ENCODE results near the gene SYNGR4.
"Not testable (repeated sequence)": the region's sequence is repeated elsewhere in the genome, so short reads cannot be mapped to it uniquely, and the experiment has no call there.

SYNGR4 gene
- 0 to 0.20 reads per million in 2 donors for total RNA-seq

- DNase-seq, result peak; percentile 93 to 100 (median 99)
These were observed at the start of gene SYNGR4, which contains the start of gene TMEM143 for GRCh38 chr19:48363810-48364597. TSS of gene SYNGR4 (plus strand) at chr19:48364367. CDS start at chr19:48365843, 1,476 bp downstream. TSS of gene TMEM143 (minus strand) at chr19:48363940. CDS start at chr19:48363920, 20 bp downstream.

- DNase-seq, result no peak
These were observed 48.5 kb upstream of the SYNGR4 start for GRCh38 chr19:48315712-48316111.

GRCh38 chr19:48317708-48317960 is 46.5 kb upstream of the SYNGR4 start:
- not testable (repeated sequence) for DNase-seq

GRCh38 chr19:48318286-48318987 is 45.7 kb upstream of the SYNGR4 start:
- no peak for DNase-seq

- peak; percentile 57 to 70 (median 60) for DNase-seq
These were observed 44.3 kb upstream of the SYNGR4 start for GRCh38 chr19:48319647-48320541.

GRCh38 chr19:48321372-48321621 is 42.9 kb upstream of the SYNGR4 start:
- DNase-seq, result peak; percentile 87 to 98 (median 96)

GRCh38 chr19:48321622-48322591 is 42.3 kb upstream of the SYNGR4 start:
- DNase-seq, result peak; percentile 90 to 100 (median 99)

GRCh38 chr19:48325265-48325910 is 38.8 kb upstream of the SYNGR4 start, which contains the start of gene EMP3:
TSS of gene EMP3 (plus strand) at chr19:48325552. CDS start at chr19:48326845, 1,293 bp downstream.
- DNase-seq, result peak; percentile 62 to 94 (median 84)

- peak in 3 of 5 experiments; percentile 38 to 75 (median 41) for DNase-seq
These were observed 34.8 kb upstream of the SYNGR4 start for GRCh38 chr19:48329167-48329891.

- peak; percentile 64 to 97 (median 83) for DNase-seq
These were observed 34.0 kb upstream of the SYNGR4 start for GRCh38 chr19:48330012-48330681.

GRCh38 chr19:48332351-48332661 is 31.9 kb upstream of the SYNGR4 start:
- no peak for DNase-seq

GRCh38 chr19:48332662-48333466 is 31.3 kb upstream of the SYNGR4 start:
- peak; percentile 84 to 100 (median 96) for DNase-seq

- peak; percentile 83 to 97 (median 89) for DNase-seq
These were observed 30.4 kb upstream of the SYNGR4 start for GRCh38 chr19:48333467-48334384.

GRCh38 chr19:48338253-48338755 is 25.9 kb upstream of the SYNGR4 start:
- no peak for DNase-seq

- no peak for DNase-seq
These were observed 25.2 kb upstream of the SYNGR4 start for GRCh38 chr19:48338802-48339503.

- no peak for DNase-seq
These were observed 23.2 kb upstream of the SYNGR4 start for GRCh38 chr19:48340995-48341394.
